ENCODE measurements around the gene MON2. TPM values are rescaled to one million over a fixed set of nuclear protein-coding genes. Genes with fewer than 3 reads are reported as not detected.
A peak's percentile ranks its signal among the peaks of the same experiment; 100 is the strongest.

Gene MON2
- total and polyA plus RNA-seq, 2 of the 8 experiments (the other 6 are each of a cell fraction or from before 2014, with no cell fraction given), result 3.8 to 21.8 TPM

GRCh38 chr12:62629971-62630739 is 163.5 kb downstream of the MON2 start:
- Histone ChIP-seq H3K27me3 (replicated peaks in 1 of 4; ENCODE audit: control insufficient read depth in 3 of 4, extremely low read depth in 1 of 4, insufficient read depth in 3 of 4, low read length in 3 of 4) (peaks cover 2 to 39% (median 31%) of the 10 kb centered on the region in 4 experiments), H3K4me2 (ENCODE audit: insufficient read depth in 1 of 2, low read depth in 2 of 2, low read length in 2 of 2) (peak overlapping the region in 1 of 2 experiments; percentile 41; a peak in 1 of 4 replicates), H3K79me1 (ENCODE audit: low read depth, low read length) (no peaks in the 10 kb centered on the region), H3K9ac (replicated peaks in 1 of 4; ENCODE audit: extremely low read depth in 1 of 4, low read depth in 3 of 4, low read length in 3 of 4) (no peak overlapping the region), H4K5ac (ENCODE audit: insufficient read length, low read depth, low read length) (peak overlapping the region; percentile 10), H2BK15ac (ENCODE audit: low read length) (peak overlapping the region; percentile 73), H4K8ac (ENCODE audit: extremely low read depth, insufficient read depth, low read length) (no peak overlapping the region), H3K4me1 (replicated peaks in 1 of 4; ENCODE audit: control insufficient read depth in 3 of 4, insufficient read depth in 4 of 4, low read length in 3 of 4) (peaks cover 15 to 25% (median 19%) of the 10 kb centered on the region in 4 experiments), H2AFZ (ENCODE audit: low read length) (no peak overlapping the region), H2BK12ac (ENCODE audit: low read depth, low read length) (peak overlapping the region; percentile 78; the same call in 1 of the 2 replicates), H3K14ac (ENCODE audit: insufficient read length) (no peak overlapping the region), H2AK5ac (ENCODE audit: low read depth, low read length) (0 out of 2 replicates have a peak overlapping the region, but pooled peaks have one; percentile 25), H2BK120ac (replicated peaks; ENCODE audit: low read depth, low read length) (peak overlapping the region; percentile 75), H3K23ac (ENCODE audit: insufficient read length) (no peak overlapping the region), H3K56ac (replicated peaks; ENCODE audit: insufficient read length, low read depth, low read length) (no peak overlapping the region), H3K18ac (ENCODE audit: extremely low read depth, low read length) (peak overlapping the region; percentile 68; the same call in 1 of the 2 replicates), H2BK5ac (ENCODE audit: low read depth, low read length) (peak overlapping the region; percentile 32; the same call in 1 of the 2 replicates), H2BK20ac (ENCODE audit: low read length) (peak overlapping the region; percentile 82), H3K4ac (replicated peaks; ENCODE audit: insufficient read length, low read depth, low read length) (no peak overlapping the region), H3K79me2 (ENCODE audit: control insufficient read depth in 1 of 2, insufficient read depth in 2 of 2, low read length in 2 of 2) (no peaks in the 10 kb centered on the region), H4K91ac (replicated peaks; ENCODE audit: insufficient read length, low read length) (peak overlapping the region; percentile 87), H3K23me2 (ENCODE audit: low read depth, low read length) (peaks cover 7% of the 10 kb centered on the region; the same call in 1 of the 2 replicates), H3K36me3 (ENCODE audit: control insufficient read depth in 2 of 4, insufficient read depth in 4 of 4, low read length in 3 of 4) (no peaks in the 10 kb centered on the region), H3K4me3 (ENCODE audit: extremely low read depth in 1 of 4, insufficient read depth in 2 of 4, low read depth in 3 of 4, low read length in 4 of 4) (no peak overlapping the region), H3K27ac (ENCODE audit: low read depth, low read length) (no peak overlapping the region), H4K20me1 (replicated peaks in 1 of 2; ENCODE audit: control insufficient read depth in 1 of 2, insufficient read depth in 2 of 2, low read length in 2 of 2) (no peaks in the 10 kb centered on the region), H3K9me3 (ENCODE audit: insufficient read depth in 2 of 2, low read depth in 1 of 2, low read length in 1 of 2) (no peaks in the 10 kb centered on the region)
- CTCF ChIA-PET (ENCODE audit: partially characterized antibody), result interaction anchor here (0.8 to 1.7 kb wide), 2 partner anchors 15 to 169 kb away, joined by 3 to 5 read pairs; no protein-coding TSS in a partner anchor
- WGBS, 2 experiments (ENCODE audit: extremely low coverage in 1 of 2, insufficient coverage in 1 of 2, insufficient read length in 1 of 2, insufficient replicate concordance in 2 of 2, low coverage in 1 of 2, low lambda C conversion rate in 2 of 2, missing lambda C conversion rate in 1 of 2), result 47% methylated on average over 5 of the region's 5 CpGs; no CpG with 5 or more reads in 1 of the 2 experiments
- FAIRE-seq (peak; percentile 19), DNase-seq (ENCODE audit: low read depth in 1 of 2, low spot score in 2 of 2) (no peak)
- no peak for TF ChIP-seq TCF12 (IDR thresholded peaks at IDR 0.05; ENCODE audit: low read depth, low read length)
- no peak for TF ChIP-seq SRF (IDR thresholded peaks at IDR 0.05; ENCODE audit: low read depth, low read length)
- no peak for TF ChIP-seq EZH2 (IDR thresholded peaks at IDR 0.05; ENCODE audit: low read depth, low read length, severe bottlenecking)
- TF ChIP-seq CTBP2 (IDR thresholded peaks at IDR 0.05; ENCODE audit: borderline replicate concordance, insufficient read depth, insufficient read length, low read length), result no peak
- POLR2A ChIA-PET (ENCODE audit: partially characterized antibody), result interaction anchor here (1.0 to 1.3 kb wide), 3 partner anchors 10 to 25 kb away, joined by 3 to 4 read pairs (median 4); no protein-coding TSS in a partner anchor
